HTERT RPE-1 (cell line): Measurements from ENCODE around the gene PNPLA2.

ENCODE experiments used
- in situ Hi-C: fragments of 300-500 bp; cut with MboI; formaldehyde crosslinking; loops from 4 replicates; pipeline ENCODE4 v1.14.3; 2020; ENCODE audit warnings: low sequenced_read_pairs

The PNPLA2 gene

GRCh38 chr11:786235-787083 lies 32.3 kb upstream of the PNPLA2 start:
- in situ Hi-C loops: no loop called here

DNA sequence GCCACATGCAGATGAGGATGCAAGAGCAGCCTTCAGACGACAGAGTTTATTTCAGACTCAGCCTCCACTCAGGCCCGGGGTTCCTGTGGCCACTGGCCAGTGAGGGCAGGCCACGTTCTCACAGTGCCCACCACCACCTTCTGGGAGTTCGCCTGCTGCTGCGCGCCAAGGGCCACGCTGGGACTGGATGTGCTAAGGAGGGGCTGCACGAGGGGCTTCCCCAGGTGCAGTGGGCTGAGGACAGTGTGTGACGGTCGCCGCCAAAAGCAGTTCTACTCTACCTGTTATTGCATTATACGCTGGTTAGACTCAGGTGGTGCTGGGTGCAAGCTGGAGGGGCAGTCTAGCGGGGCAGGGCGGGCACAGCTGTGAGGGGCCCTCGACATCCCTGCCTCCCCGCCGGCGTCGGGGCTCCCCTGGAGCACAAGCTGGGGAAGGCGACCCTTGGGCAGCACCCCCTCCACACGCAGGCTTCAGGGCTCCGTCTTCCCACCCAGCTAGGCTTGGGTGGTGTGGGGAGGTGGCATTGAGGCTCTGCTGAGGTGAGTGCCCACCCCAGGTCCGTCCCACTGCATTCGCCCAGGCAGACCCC lies 31.5 kb upstream of the PNPLA2 start:
- in situ Hi-C loops: no loop called here

DNA sequence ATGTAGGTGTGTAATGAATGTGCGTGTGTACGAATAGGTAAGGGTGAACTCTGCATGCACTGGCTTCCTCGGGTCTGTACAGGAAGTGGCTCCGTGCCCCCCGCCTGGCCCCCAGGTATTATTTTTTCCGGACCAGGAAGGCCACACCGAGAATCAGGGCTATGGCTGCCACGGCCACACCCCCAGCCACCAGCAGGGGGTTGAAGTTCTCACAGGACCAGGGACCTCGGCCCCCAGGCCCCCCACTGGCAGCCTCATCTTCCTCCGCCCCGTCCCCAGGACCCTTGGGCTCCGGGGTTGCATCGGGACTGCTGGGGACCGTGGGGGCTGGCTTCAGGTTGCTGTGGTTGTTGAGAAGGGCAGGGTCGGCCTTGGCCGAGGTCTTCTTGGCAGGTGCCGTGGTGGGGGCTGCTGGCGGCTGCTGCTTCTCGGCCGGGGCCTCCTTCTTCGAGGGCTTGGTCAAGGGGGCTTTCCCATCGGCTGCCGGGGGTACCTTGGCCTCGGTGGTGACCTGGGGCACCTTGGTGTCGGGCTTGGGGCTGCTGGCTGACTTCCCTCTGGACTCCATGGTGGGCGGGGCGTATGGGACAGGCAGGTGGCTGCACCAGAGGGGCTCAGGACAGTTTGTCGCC lies 30.6 kb upstream of the PNPLA2 start:
- in situ Hi-C loops: no loop called here

- in situ Hi-C loops: no loop called here
Observed at GRCh38 chr11:788953-789940, 29.5 kb upstream of the PNPLA2 start.

DNA sequence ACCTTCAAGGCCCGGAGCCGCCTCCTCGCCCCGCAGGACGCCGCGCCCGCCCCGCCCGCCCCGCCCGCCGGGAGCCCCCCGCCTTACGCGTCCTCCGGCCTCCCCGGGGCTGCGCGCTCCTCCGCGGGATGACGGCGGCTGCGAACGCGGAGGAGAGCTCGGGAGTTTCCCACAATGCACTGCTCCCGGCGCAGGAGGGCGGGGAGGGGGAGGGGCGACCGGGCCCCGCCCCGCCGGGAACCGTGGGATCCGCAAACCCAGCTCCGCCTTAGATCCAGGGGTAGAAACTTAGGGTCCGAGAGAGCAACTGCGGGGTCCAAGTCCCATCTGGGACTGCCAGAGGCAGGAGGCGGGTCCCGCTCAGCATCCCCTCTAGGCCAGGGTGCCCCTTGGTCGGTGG lies 28.8 kb upstream of the PNPLA2 start, which contains the start of gene CEND1:
Gene CEND1 (minus strand): TSS at position 148 of the 400 bp plus-strand sequence. CDS start 1,514 bp downstream, outside the sequence.
- in situ Hi-C loops: no loop called here

- in situ Hi-C loops: no loop called here
Observed at GRCh38 chr11:790721-791564, 27.8 kb upstream of the PNPLA2 start.

- in situ Hi-C loops: no loop called here
Observed at GRCh38 chr11:791658-792534, 26.8 kb upstream of the PNPLA2 start.

DNA sequence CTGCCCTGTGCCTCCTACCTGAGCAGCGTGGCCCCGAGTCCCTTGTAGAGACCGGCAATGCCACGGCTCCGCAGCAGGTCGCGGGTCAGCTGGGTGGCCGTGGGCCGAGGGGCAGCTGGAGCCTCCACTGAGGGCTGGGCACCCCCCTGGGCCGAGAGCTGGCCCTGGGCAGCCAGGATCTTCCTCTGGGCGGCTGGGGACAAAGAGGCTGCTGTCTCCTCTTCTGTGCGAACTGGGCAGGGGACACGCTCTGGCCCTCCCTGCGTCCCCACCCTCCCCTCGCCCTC lies 26.2 kb upstream of the PNPLA2 start:
- in situ Hi-C loops: no loop called here

DNA sequence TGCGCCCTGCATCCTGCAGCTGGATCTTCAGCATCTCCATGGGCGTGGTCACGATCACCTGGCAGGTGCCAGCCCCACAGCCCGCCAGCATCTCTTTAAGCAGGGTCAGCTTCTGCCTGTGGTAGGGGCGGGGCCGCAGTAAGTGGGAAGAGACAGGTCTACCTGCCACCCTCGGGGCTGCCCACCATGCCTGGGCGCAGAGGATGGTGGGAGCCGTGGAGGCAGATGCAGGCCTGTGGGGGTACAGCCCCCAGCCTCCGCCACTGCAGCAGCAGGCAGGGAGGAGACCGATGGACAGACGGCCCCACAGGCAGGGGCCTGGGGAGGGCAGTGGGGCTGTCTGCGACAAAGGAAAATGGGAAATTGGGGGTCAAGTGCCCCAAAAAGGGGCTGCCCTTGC lies 25.8 kb upstream of the PNPLA2 start:
- in situ Hi-C loops: no loop called here

- in situ Hi-C loops: no loop called here
Observed at GRCh38 chr11:793556-793955, 25.2 kb upstream of the PNPLA2 start.

- in situ Hi-C loops: no loop called here
Observed at GRCh38 chr11:794013-794765, 24.5 kb upstream of the PNPLA2 start.

DNA sequence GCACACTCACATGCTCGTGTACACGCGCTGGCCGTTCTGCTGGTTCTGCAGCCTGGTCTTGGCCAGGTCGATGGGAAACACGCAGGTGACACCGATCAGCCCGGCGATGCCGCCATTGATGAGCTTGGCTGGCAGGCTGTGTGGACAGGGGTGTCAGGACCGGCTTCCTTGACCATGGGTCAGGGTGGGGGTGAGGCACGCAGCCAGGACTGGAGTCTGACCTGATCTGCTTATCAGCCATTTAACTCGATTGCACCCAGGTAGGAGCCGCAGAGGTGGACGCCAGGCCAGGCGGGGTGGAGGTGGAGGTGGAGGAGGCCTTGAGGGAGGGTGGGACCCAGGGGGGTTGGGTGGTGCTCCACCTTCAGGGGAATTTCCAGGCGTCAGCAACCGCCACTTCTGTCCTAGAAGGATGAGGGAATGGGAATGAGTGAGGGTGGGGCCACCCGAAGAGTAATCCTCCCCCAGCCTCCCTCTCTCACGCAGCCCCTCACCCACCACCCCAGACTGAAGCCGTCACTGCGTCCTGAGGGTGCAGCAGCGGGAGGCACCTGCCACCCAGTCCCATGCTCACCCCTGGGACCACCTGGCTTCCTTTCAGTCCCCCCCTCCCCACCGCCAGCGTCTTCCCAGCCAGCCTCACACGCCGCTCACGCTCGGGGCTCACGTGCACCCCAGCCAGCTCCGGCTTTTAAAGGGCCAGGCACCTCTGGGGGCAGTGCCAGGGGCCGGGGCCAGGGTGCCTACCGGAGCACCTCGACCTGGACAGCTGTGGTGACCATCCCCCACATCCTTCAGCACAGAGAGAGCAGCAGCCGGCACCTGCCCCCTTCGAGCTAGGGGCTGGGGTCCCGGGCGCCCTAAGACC lies 23.7 kb upstream of the PNPLA2 start:
- in situ Hi-C loops: no loop called here

DNA sequence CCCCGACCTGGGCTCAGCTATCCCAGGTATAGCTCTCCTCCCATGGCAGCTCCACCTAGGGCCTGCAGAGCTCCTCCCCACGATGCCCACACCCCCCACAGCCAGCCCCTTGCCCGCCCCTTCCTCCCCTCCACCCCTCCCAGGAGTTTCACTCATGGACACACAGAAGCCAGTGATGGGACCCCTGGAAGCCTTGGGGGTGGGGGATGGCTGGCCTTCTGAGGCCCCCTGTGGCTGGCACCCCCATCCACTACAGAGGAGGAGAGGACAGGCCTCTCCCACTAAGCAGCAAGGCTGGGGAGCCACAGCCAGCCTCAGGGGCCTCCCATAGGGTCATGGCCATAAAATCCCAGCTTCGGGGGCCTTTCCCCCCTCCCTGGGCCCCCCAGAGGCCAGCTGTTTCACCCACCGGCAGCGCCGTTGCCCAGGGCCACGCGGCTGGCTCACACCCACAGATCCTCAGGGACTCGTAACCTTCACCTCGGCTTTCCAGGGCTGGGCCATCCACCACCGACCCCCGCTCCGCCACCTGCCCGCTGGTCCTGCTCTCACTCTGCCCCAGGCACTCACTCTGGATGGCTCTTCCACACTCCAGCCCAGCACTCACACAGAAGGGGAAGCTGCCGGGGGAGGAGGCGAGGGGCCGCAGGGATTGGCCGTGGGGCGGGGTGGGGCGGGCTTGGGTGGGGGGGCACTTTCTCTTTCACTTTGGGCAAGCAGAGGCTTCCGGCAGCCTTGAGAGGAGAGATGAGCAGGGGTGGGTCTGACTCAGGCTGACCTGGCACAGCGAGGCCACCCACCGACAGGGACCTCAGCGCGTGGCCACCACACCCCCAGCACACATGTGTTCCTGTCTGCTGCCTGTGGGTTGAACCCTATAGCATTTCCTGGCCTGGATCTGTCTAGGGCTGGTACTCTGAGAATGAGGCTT lies 22.8 kb upstream of the PNPLA2 start:
- in situ Hi-C loops: no loop called here

DNA sequence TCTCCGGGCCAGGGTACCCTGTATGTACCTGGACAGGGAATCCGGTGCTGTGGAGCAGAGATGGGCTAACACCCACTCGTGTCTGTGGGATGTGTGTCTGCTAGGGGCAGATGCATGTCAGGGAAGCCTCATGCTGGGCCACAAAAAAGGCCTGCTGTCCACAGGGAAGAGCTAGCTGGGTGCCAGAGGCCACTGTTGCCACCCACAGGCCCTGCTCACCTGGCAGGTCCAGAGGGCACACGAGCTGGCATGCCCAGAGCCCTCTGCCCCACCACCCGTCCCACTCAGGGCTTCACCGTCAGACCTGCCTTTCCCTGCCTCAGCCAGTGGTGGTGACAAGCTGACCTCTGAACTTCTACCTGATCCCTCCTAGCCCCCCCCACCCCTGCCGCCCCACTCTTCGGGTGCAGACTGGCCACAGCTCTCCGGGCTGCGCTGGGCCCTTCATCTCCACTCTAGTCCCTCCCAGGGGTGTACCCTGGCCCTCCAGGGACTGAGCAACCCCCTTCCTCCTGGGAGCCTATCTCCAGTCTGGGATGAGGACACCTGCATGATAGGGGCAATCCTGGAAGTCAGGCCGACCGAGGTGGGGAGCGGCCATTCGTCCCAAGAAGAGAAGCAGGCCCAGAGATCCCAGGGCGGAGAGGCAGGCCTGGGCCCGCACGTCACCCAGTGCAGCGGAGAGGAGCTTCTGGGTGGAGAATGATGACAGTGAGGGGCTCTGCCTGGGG lies 22.0 kb upstream of the PNPLA2 start:
- in situ Hi-C loops: no loop called here

- in situ Hi-C loops: no loop called here
Observed at GRCh38 chr11:797296-798092, 21.2 kb upstream of the PNPLA2 start.
